NAMALWA (cell line): ENCODE measurements around the gene EGFLAM.
A peak's percentile ranks its signal among the peaks of the same experiment; 100 is the strongest.

Experiments
- DNase-seq: peaks from one replicate; pipeline ENCODE4 v3.0.0-alpha.2; 2015; ENCODE audit warnings: low spot score

Gene EGFLAM

GRCh38 chr5:38258319-38259061 is at the start of gene EGFLAM:
EGFLAM (plus strand) TSS chr5:38258559; CDS start chr5:38258755, 196 bp downstream.
- no peak for DNase-seq

DNA sequence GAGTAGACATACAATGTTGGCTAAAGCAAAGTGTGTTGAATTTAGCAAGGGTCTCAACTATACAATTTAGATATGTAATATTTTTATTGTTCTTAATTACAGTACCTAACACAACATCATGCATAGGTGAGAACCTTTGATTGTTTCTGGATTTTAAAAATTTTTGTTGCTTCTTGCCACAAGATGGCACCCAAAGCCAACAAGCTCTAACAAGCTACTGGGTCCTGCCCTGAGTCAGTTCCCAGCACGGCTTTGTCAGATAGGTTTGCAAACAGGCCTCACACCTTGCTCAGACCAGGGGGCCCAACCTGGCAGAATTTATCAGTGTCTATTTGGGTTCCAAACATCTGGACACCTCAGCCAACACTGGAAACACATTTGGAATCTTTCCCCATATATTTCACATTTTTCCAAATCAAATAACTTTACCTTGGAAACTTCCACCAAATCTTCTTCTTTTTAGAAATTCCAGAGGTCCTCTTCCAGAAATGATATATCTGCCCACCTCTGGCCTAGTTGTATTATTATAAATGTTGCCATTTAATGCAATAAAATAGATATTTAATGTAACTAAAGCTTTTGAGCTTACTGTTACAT is 49.5 kb upstream of the EGFLAM start:
- peak; percentile 51 for DNase-seq

DNA sequence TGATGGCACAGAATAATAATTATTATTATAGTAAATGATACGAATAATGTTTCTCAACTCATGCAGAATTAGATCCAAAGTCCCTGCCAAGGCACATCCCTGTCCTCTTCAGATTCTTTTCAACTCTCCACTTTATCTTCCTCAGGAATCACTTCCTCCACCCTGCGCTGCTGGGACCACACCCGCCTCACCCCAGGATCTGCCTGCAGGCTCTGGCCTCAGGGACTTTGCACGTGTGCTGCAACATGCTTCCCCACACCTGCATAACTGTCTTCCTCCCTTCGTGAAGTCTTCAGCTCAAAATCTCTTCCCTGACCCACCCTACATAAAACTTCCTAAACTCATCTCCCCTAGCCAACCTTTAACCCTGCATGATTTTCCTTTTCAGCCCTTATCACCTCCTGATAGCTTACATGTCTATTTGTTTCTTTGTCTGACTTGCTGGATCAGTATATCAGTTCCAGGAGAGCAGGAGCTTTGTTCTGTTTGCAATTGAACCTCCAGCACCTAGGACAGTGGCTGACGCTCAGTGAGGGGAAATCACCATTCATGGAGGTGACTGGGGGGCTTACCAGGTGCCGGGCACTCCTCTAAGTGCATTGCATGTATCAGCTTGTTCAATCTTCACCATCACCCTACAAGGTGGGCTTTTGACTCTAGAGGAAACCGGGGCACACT is 47.5 kb upstream of the EGFLAM start:
- DNase-seq: no peak

DNA sequence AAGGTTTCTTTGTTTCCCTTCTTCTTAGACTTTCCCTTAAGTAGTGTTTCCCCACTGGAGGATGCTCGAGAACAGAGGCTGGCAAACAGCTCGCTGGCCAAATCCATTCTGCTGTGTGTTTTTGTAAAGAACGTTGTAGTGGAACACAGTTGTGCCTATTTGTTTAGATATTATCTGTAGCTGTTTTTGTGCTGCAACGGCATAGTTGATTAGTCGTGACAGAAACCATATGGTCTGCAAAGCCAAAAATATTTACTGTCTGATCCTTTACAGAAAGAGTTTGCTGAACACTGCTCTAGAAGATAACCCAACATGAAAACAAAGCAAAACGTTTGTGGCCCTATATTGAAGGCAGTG is 47.0 kb upstream of the EGFLAM start:
- no peak for DNase-seq

- DNase-seq: no peak
Measured at GRCh38 chr5:38212307-38212706, 46.1 kb upstream of the EGFLAM start.

DNA sequence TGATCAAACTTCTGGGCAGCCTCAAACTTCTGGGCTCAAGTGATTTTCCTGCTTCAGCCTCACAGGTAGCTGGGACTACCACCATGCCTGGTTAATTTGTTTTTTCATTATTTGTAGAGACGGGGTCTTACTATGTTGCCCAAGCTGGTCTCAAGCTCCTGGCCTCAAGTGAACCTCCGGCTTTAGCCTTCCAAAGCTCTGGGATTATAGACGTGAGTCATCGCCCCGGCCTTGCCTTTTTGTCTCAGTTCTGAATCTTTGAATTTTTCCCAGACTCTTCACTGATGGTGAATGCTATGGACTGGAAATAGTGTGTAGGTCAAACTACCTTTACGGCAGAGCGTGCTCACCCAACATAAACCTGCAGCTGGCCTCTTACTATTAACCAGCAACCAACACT is 32.3 kb upstream of the EGFLAM start:
- no peak for DNase-seq

DNA sequence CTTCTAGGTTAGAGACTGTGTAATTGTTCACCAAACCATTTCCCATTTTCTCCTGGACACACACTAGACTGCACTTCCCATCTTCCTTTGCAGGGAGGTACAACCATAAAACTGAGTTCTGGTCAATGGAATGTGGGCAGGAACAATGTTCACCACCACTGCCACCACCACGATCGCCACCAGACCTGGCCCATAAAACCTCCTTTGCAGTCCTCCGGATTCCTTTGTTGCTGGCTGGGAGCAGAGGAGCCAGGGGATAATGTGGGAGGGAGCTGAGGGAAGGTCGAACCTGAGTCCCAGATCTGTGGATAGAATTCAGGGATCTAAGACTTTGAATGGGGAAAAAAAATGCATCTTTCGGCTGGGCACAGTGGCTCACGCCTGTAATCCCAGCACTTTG is 29.4 kb upstream of the EGFLAM start:
- DNase-seq: no peak

DNA sequence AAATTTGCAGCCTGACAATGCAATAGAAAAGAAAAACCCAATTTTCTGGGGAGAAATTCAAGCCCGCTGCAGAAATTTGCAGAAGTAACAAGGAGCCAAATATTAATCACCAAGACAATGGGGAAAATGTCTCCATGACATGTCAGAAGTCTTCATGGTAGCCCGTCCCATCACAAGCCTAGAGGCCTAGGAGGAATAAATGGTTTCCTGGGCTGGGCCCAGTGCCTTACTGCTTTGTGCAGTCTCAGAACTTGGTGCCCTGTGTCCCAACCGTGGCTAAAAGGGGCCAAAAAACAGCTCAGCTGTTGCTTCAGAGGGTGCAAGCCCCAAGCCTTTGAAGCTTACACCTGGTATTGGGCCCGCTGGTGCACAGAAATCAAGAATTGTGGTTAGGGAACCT is 23.6 kb upstream of the EGFLAM start:
- no peak for DNase-seq

DNA sequence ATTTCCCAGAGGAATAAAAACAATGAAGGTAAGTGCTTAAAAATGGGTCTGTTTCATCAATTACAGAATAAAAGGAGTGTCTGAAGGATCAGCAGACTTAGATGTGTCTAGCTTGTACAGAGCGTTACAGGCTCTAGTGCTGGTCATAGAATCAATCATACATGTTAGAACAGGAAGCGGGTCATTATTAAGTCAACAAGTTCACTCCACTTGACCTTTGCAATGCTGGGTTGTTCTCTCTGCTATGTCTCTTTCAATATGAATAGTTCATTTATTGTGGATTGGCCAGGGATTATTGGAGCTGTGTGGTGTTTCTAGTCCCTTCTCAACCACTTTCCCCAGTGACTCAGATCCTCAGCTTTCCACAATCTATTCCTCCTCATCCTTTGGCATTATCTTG is 20.7 kb upstream of the EGFLAM start:
- DNase-seq: no peak

- DNase-seq: no peak
Measured at GRCh38 chr5:38240212-38240611, 18.1 kb upstream of the EGFLAM start.

GRCh38 chr5:38241655-38242054 is 16.7 kb upstream of the EGFLAM start:
- DNase-seq: no peak

DNA sequence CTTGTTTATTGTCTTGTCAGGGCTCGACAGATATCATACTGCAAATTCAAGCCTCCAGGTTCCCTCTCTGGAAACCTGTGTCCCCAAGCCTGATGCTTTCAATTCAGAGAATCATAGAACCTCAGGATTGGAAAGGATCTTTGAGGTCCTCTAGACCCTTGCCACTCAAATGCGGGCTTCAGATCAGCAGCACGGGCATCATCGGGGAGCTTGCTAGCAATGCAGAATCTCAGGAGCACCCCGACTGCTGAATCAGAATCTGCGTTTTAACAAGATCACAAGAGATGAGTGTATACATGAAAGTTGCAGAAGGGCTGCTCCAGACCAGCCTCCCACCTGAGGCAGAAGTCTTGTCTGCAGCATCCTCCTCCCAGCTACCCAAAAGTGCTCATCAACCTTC is 13.1 kb upstream of the EGFLAM start:
- no peak for DNase-seq

GRCh38 chr5:38249301-38249700 is 9.1 kb upstream of the EGFLAM start:
- DNase-seq: no peak

DNA sequence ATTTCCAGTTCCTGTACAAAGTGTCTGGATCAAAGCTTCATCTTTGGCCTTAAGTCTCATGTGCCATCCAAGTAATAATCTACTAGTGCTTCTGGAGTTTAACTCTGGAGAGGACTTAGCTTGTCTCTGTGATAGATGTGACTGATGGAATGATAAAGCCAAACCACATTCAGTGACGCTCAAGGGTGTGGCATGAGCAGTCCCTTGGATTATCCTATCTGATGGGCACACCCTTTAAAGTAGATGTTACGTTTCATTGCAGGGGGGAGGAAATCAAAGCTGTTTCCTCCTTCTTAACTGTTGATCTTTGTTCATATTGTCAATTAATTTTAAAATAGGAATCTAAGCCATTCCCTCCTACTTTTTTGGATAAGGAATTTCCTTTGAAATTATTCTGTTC is 8.5 kb upstream of the EGFLAM start:
- no peak for DNase-seq

DNA sequence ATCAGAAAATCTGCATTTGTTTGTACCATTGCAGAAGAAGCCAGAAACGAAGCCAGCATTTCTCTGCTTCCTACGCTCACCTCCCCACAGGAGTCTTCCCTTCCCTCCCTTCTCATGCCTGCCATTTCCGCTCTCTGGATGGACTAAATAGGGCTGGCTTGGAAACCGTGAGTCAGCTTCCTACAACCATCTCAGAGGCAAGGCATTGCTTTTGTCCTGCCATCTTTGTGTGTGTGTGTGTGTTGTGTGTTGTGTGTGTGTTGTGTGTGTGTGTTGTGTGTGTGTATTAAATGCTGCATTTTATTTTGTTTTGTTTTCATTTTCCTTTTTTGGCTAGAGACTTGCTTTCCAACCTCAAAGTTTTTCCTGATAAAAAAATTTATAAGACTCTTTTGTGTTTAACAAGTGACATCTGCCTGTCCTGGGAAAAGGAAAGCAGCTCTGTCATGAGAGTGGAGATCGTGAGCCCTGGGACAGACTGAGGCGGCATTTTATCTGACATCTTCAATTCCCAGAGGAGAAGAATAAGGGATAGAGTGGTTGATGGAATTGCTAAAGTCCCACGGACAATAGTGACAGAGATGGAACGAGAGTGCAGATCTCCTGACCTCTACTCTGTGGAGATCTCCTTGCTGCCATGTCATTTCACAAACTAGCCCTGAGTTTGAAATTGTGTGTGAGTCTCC is 7.5 kb upstream of the EGFLAM start:
- DNase-seq: no peak

GRCh38 chr5:38253759-38254158 is 4.6 kb upstream of the EGFLAM start:
- DNase-seq: no peak

- DNase-seq: no peak
Measured at GRCh38 chr5:38257308-38258041, 884 bp upstream of the EGFLAM start.

GRCh38 chr5:38258042-38258318 is 379 bp upstream of the EGFLAM start:
- DNase-seq: no peak

GRCh38 chr5:38259062-38259808 is 876 bp downstream of the EGFLAM start:
- DNase-seq: no peak

GRCh38 chr5:38259809-38260160 is 1.4 kb downstream of the EGFLAM start:
- no peak for DNase-seq

- DNase-seq: no peak
Measured at GRCh38 chr5:38263983-38264382, 5.6 kb downstream of the EGFLAM start.
